Measurements from ENCODE around the gene RHBDL1. TPM values are rescaled to one million over a fixed set of nuclear protein-coding genes. Genes with fewer than 3 reads are reported as not detected.
A peak's percentile ranks its signal among the peaks of the same experiment; 100 is the strongest.

Gene RHBDL1
- total and polyA plus RNA-seq, 5 donors from 2014 or later: 0.49 to 3.2 (median 1.2) TPM; not detected in 1

- no peaks in the 10 kb centered on the region for H3K36me3 ChIP-seq (ENCODE audit: control insufficient read depth, insufficient read depth, low read length)
- ATAC-seq (ENCODE audit: low read depth in 2 of 2): no peak
- Mint-ChIP-seq H3K9me3 (peaks cover 0 to 3% (median 0%) of the 10 kb centered on the region in 7 donors), H3K36me3 (no peaks in the 10 kb centered on the region), H3K27ac (no peak overlapping the region), H3K4me1 (peaks cover 0 to 27% (median 4%) of the 10 kb centered on the region in 4 donors), H3K27me3 (peaks cover 8% of the 10 kb centered on the region), H3K4me3 (peak overlapping the region in 2 of 4 donors; percentile 58 to 62)
- no peak overlapping the region for H3K27ac ChIP-seq (ENCODE audit: insufficient read depth, low read length, poor library complexity, severe bottlenecking)
- no peak for DNase-seq
- peaks cover 0 to 4% of the 10 kb centered on the region in 2 experiments for H3K9me3 ChIP-seq (ENCODE audit: control insufficient read depth in 2 of 2, low read length in 2 of 2)
- H3K27me3 ChIP-seq (ENCODE audit: control insufficient read depth, insufficient read depth, low read length): no peaks in the 10 kb centered on the region
- H3K4me1 ChIP-seq (ENCODE audit: control insufficient read depth, insufficient read depth, low read length, poor library complexity, severe bottlenecking): peaks cover 29% of the 10 kb centered on the region
- no peak overlapping the region for H3K4me3 ChIP-seq (ENCODE audit: low read depth, low read length)
Measured at GRCh38 chr16:640614-641013, 34.9 kb upstream of the RHBDL1 start.

DNA sequence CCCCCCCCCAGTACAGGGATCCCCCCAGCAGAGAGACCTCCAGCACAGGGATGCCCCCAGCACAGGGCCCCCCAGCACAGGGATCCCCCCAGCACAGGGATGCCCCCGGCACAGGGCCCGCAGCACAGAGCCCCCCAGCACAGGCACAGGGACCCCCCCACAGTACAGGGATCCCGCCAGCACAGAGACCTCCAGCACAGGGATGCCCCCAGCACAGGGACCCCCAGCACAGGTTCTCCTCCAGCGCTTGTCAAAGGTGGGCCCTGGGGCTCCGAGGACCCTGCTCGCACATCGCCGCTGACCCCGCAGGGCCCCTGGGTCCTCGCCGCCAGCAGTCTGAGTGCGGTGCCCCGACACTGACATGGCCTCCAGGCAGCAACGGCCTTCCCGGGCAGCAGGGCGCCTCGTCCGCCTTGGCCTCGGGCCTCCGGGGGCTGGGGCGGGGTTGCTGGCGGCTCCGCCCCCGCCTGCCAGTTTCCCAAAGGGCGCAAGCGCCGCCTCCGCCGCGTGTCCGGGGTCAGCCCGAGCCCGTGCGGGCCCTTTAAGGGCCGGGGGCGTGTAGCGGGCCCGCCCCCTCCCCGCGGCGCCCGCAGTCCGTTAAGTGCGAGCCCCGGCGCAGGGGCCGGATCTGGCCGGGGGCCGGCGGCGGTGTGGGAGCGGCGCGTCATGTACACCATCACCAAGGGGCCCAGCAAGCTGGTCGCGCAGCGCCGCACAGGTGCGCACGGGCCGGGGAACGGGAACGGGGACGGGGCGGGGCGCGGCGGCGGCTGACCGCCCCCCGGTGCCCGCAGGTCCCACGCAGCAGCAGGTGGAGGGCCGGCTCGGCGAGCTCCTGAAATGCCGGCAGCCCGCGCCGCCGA lies 33.9 kb upstream of the RHBDL1 start, which contains the start of gene MCRIP2:
MCRIP2 (plus strand) TSS at position 503 of the 863 bp plus-strand sequence; CDS start at position 667, 164 bp downstream.
- peaks cover 22% of the 10 kb centered on the region for H3K4me1 ChIP-seq (ENCODE audit: control insufficient read depth, insufficient read depth, low read length, poor library complexity, severe bottlenecking)
- H3K9me3 ChIP-seq (ENCODE audit: control insufficient read depth in 2 of 2, low read length in 2 of 2): peaks cover 0 to 4% of the 10 kb centered on the region in 2 experiments
- DNase-seq (peak; percentile 51 to 72 (median 58)), ATAC-seq (ENCODE audit: low read depth in 2 of 2) (peak; percentile 13 to 22)
- peak within 1 kb of the TSS; percentile 14 for H3K27ac ChIP-seq (ENCODE audit: insufficient read depth, low read length, poor library complexity, severe bottlenecking)
- Mint-ChIP-seq H3K27me3 (peaks cover 4% of the 10 kb centered on the region), H3K9me3 (peaks cover 0 to 2% (median 0%) of the 10 kb centered on the region in 7 donors), H3K4me1 (peaks cover 0 to 24% (median 2%) of the 10 kb centered on the region in 4 donors), H3K36me3 (no peaks in the 10 kb centered on the region), H3K4me3 (peak within 1 kb of the TSS in 3 of 4 donors; percentile 59 to 82 (median 76)), H3K27ac (no peak within 1 kb of the TSS)
- no peaks in the 10 kb centered on the region for H3K27me3 ChIP-seq (ENCODE audit: control insufficient read depth, insufficient read depth, low read length)
- no peaks in the 10 kb centered on the region for H3K36me3 ChIP-seq (ENCODE audit: control insufficient read depth, insufficient read depth, low read length)
- H3K4me3 ChIP-seq (ENCODE audit: low read depth, low read length): no peak within 1 kb of the TSS

DNA sequence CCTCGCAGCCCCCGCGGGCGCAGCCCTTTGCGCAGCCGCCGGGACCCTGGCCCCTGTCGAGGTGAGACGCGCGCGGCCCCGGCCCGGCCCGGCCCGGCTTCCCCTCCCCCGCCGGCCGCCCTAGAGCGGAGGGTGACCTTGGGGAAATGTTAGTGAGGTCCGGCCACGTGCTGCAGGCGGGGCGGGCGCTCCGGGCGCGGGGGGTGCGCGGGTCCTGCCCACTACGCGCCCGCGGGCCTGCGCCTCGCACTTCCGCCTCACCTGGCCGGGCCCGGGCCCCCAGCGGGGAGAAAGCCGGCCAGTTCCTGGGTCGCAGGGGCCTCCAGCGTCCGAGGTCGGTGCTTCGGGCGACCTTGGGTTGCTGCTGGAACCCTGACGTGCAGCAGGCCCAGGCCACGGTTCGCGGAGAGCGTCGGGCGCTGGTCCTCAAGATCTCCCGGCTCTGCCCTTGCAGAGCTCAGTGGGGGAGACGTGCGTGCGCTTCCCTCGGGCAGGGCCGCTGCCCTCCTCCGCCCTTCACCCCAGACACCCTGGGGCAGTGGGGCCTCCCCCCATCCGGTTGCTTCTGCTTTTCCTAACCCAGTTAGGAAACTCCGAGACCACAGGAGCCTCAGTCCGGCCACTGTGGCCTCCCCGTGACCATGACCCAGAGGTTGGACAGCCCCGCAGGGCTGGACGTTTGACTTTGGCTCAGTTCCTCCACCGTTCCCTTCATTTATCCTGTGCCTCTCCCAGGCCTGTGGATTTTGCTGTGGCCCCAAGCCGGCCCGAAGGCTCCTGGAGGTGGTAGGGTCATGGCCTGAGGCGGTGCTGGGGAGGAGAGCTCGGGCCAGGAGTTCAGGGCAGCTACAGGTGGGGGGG lies 33.1 kb upstream of the RHBDL1 start:
- no peak overlapping the region for H3K27ac Mint-ChIP-seq
- no peak overlapping the region for H3K27ac ChIP-seq (ENCODE audit: insufficient read depth, low read length, poor library complexity, severe bottlenecking)
- H3K4me1 Mint-ChIP-seq: peaks cover 0 to 21% (median 0%) of the 10 kb centered on the region in 4 donors
- H3K4me3 Mint-ChIP-seq: peak overlapping the region in 3 of 4 donors; percentile 59 to 82 (median 76)
- peak; percentile 22 to 31 for ATAC-seq (ENCODE audit: low read depth in 2 of 2)
- H3K9me3 Mint-ChIP-seq: no peaks in the 10 kb centered on the region
- no peaks in the 10 kb centered on the region for H3K36me3 ChIP-seq (ENCODE audit: control insufficient read depth, insufficient read depth, low read length)
- H3K4me3 ChIP-seq (ENCODE audit: low read depth, low read length): no peak overlapping the region
- no peaks in the 10 kb centered on the region for H3K36me3 Mint-ChIP-seq
- H3K27me3 Mint-ChIP-seq: no peaks in the 10 kb centered on the region
- peak; percentile 19 to 46 (median 25) for DNase-seq
- peaks cover 0 to 2% of the 10 kb centered on the region in 2 experiments for H3K9me3 ChIP-seq (ENCODE audit: control insufficient read depth in 2 of 2, low read length in 2 of 2)
- no peaks in the 10 kb centered on the region for H3K27me3 ChIP-seq (ENCODE audit: control insufficient read depth, insufficient read depth, low read length)
- H3K4me1 ChIP-seq (ENCODE audit: control insufficient read depth, insufficient read depth, low read length, poor library complexity, severe bottlenecking): peaks cover 21% of the 10 kb centered on the region

- no peaks in the 10 kb centered on the region for H3K27me3 Mint-ChIP-seq
- peaks cover 26% of the 10 kb centered on the region for H3K4me1 ChIP-seq (ENCODE audit: control insufficient read depth, insufficient read depth, low read length, poor library complexity, severe bottlenecking)
- peak overlapping the region; percentile 59 to 82 (median 78) for H3K4me3 Mint-ChIP-seq
- peaks cover 0 to 23% (median under 1%) of the 10 kb centered on the region in 4 donors for H3K4me1 Mint-ChIP-seq
- no peak overlapping the region for H3K4me3 ChIP-seq (ENCODE audit: low read depth, low read length)
- no peaks in the 10 kb centered on the region for H3K9me3 ChIP-seq (ENCODE audit: control insufficient read depth in 2 of 2, low read length in 2 of 2)
- H3K36me3 ChIP-seq (ENCODE audit: control insufficient read depth, insufficient read depth, low read length): no peaks in the 10 kb centered on the region
- H3K27me3 ChIP-seq (ENCODE audit: control insufficient read depth, insufficient read depth, low read length): no peaks in the 10 kb centered on the region
- ATAC-seq (ENCODE audit: low read depth in 2 of 2) (no peak), DNase-seq (no peak)
- H3K27ac ChIP-seq (ENCODE audit: insufficient read depth, low read length, poor library complexity, severe bottlenecking): no peak overlapping the region
- no peak overlapping the region for H3K27ac Mint-ChIP-seq
- no peaks in the 10 kb centered on the region for H3K9me3 Mint-ChIP-seq
- no peaks in the 10 kb centered on the region for H3K36me3 Mint-ChIP-seq
Measured at GRCh38 chr16:643050-643368, 32.5 kb upstream of the RHBDL1 start.

DNA sequence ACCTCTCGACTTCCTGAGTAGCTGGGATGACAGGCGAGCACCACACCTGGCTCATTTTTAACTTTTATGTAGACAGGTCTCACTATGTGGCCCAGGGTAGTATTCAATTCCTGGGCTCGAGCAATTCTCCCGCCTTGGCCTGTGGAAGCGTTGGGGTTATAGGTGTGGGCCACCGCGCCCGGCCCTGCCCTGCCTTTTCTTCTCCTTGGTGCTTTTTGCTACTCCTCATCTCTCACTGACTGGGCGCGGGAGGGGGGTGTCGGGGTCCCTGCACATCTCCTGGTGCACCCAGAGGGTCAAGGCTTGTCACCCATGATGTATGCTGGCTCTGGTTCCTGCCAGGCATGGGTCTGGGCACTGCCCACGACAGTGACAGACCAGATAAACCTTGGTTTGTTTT lies 30.9 kb upstream of the RHBDL1 start:
- H3K9me3 Mint-ChIP-seq: no peaks in the 10 kb centered on the region
- no peaks in the 10 kb centered on the region for H3K36me3 Mint-ChIP-seq
- H3K4me3 ChIP-seq (ENCODE audit: low read depth, low read length): no peak overlapping the region
- peak overlapping the region; percentile 52 to 80 (median 74) for H3K4me3 Mint-ChIP-seq
- no peaks in the 10 kb centered on the region for H3K27me3 Mint-ChIP-seq
- peaks cover 0 to 29% (median 3%) of the 10 kb centered on the region in 4 donors for H3K4me1 Mint-ChIP-seq
- peak overlapping the region in 1 of 3 donors; percentile 48 for H3K27ac Mint-ChIP-seq
- peaks cover 38% of the 10 kb centered on the region for H3K4me1 ChIP-seq (ENCODE audit: control insufficient read depth, insufficient read depth, low read length, poor library complexity, severe bottlenecking)
- no peaks in the 10 kb centered on the region for H3K36me3 ChIP-seq (ENCODE audit: control insufficient read depth, insufficient read depth, low read length)
- DNase-seq: no peak
- H3K27me3 ChIP-seq (ENCODE audit: control insufficient read depth, insufficient read depth, low read length): no peaks in the 10 kb centered on the region
- H3K9me3 ChIP-seq (ENCODE audit: control insufficient read depth in 2 of 2, low read length in 2 of 2): no peaks in the 10 kb centered on the region
- ATAC-seq (ENCODE audit: low read depth in 2 of 2): no peak
- no peak overlapping the region for H3K27ac ChIP-seq (ENCODE audit: insufficient read depth, low read length, poor library complexity, severe bottlenecking)

- Histone ChIP-seq H3K27ac (ENCODE audit: insufficient read depth, low read length, poor library complexity, severe bottlenecking) (no peak overlapping the region), H3K9me3 (ENCODE audit: control insufficient read depth in 2 of 2, low read length in 2 of 2) (no peaks in the 10 kb centered on the region), H3K36me3 (ENCODE audit: control insufficient read depth, insufficient read depth, low read length) (no peaks in the 10 kb centered on the region), H3K4me3 (ENCODE audit: low read depth, low read length) (no peak overlapping the region), H3K4me1 (ENCODE audit: control insufficient read depth, insufficient read depth, low read length, poor library complexity, severe bottlenecking) (peaks cover 42% of the 10 kb centered on the region), H3K27me3 (ENCODE audit: control insufficient read depth, insufficient read depth, low read length) (no peaks in the 10 kb centered on the region)
- DNase-seq (no peak), ATAC-seq (ENCODE audit: low read depth in 2 of 2) (no peak)
- Mint-ChIP-seq H3K4me3 (peak overlapping the region in 2 of 4 donors; percentile 68 to 80), H3K27me3 (no peaks in the 10 kb centered on the region), H3K27ac (no peak overlapping the region), H3K9me3 (no peaks in the 10 kb centered on the region), H3K4me1 (peaks cover 0 to 35% (median 3%) of the 10 kb centered on the region in 4 donors), H3K36me3 (no peaks in the 10 kb centered on the region)
Measured at GRCh38 chr16:645852-646678, 29.4 kb upstream of the RHBDL1 start.

DNA sequence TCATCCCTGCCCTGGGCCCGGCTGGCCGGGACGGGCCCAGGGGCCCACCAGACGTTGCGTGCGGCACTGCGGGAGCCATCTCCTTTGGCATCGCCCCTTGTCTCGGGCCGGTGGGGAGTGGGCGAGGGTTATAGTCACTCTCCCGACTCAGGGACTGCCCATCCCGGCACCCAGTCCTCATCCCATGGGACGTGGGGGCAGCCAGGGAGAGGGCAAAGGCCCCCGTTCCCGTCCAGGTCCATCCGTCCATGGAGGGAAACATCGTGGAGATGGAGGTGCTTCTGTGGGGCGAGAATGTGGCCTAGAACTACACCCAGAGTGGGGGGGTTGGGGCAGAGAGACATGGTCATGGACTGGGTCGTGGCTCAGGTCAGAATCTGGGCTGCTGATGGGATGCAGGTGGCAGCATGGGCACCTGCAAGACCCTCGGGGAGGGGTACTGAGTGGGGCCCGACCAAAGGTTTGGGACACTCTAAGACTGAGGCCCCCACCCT lies 28.7 kb upstream of the RHBDL1 start:
- Mint-ChIP-seq H3K36me3 (no peaks in the 10 kb centered on the region), H3K4me3 (peak overlapping the region in 2 of 4 donors; percentile 16 to 65)
- H3K4me3 ChIP-seq (ENCODE audit: low read depth, low read length): no peak overlapping the region

More for the DNA sequence above, 28.7 kb upstream of the RHBDL1 start:
- H3K27ac Mint-ChIP-seq: no peak overlapping the region
- peaks cover 0 to 35% (median 3%) of the 10 kb centered on the region in 4 donors for H3K4me1 Mint-ChIP-seq
- no peak for ATAC-seq (ENCODE audit: low read depth in 2 of 2)
- Histone ChIP-seq H3K27ac (ENCODE audit: insufficient read depth, low read length, poor library complexity, severe bottlenecking) (no peak overlapping the region), H3K27me3 (ENCODE audit: control insufficient read depth, insufficient read depth, low read length) (no peaks in the 10 kb centered on the region), H3K36me3 (ENCODE audit: control insufficient read depth, insufficient read depth, low read length) (no peaks in the 10 kb centered on the region), H3K4me1 (ENCODE audit: control insufficient read depth, insufficient read depth, low read length, poor library complexity, severe bottlenecking) (peaks cover 35% of the 10 kb centered on the region), H3K9me3 (ENCODE audit: control insufficient read depth in 2 of 2, low read length in 2 of 2) (no peaks in the 10 kb centered on the region)
- H3K9me3 Mint-ChIP-seq: no peaks in the 10 kb centered on the region
- H3K27me3 Mint-ChIP-seq: no peaks in the 10 kb centered on the region
- no peak for DNase-seq

All from CD4-positive, CD25-positive, alpha-beta regulatory T cell (primary cell).